Measurements from ENCODE around the gene FRMD5.
"Not testable (repeated sequence)": the region's sequence is repeated elsewhere in the genome, so short reads cannot be mapped to it uniquely, and the experiment has no call there.

FRMD5 gene

DNA sequence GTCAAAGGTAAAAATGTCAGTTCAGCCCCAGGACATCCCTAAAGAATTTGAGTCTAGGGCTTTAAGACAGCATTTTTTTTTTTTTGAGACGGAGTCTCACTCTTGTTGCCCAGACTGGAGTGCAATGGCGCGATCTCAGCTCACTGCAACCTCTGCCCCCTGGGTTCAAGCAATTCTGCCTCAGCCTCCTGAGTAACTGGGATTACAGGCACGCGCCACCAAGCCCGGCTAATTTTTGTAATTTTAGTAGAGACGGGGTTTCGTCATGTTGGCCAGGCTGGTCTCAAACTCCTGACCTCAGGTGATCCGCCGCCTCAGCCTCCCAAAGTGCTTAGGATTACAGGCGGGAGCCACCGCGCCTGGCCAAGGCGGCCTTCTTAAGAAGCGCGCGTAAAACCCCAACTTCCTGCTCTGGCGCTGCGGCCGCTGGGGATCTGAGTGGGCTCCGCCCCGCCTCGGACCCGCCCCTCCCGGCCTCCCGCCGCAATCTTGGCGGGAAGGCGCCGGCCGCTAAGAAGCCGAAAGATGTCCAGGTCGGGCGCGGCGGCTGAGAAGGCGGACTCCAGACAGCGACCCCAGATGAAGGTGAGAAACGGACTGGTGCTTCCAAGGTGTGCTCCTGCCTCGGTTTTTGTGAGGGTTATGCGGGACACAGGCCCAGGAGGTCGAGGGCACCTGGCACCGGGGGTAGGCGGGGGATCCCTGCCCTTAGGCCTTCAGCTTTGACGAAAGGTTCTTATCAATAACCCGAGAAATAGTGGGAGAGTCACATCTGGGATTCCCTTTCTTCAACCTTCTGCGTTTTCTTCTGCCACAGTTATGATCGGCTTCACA, 368.3 kb downstream of the FRMD5 start, which contains the start of gene WDR76:
WDR76 (plus strand) TSS at position 495 of the 834 bp plus-strand sequence; CDS start at position 526, 31 bp downstream.
- peak; percentile 80 for DNase-seq

DNA sequence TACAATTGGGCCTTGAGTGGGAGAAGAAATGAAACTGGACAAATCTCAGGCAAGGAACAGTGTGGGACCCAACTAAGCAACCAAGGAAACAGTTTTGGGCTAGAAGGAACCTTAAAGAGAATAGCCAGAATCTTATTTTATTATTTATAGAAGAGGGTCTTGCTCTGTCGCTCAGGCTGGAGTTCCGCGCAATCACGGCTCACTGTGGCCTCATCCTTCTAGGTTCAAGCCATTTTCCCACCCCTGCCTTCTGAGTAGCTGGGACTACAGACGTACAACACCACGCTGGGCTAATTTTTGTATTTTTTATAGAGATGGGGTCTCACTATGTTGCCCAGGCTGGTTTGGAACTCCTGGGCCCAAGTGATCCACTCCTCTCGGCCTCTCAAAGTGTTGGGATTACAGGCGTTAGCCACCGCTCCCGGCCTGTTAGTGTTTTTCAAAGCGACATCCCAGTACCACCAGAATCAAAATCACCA, 369.0 kb downstream of the FRMD5 start:
- DNase-seq = no peak

DNA sequence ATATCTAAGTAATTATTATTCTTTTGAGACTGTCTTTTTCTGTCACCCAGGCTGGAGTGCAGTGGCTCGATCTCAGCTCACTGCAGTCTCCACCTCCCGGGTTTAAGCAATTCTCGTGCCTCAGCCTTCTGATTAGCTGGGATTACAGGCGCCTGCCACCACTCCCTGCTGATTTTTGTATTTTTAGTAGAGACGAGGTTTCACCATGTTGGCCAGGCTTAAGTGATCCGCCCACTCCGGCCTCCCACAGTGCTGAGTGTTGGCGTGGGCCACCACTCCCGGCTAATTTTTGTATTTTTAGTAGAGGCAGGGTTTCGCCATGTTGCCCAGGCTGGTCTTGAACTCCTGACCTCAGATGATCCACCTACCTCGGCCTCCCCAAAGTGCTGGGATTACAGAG, 369.8 kb downstream of the FRMD5 start:
- not testable (repeated sequence) for DNase-seq

DNA sequence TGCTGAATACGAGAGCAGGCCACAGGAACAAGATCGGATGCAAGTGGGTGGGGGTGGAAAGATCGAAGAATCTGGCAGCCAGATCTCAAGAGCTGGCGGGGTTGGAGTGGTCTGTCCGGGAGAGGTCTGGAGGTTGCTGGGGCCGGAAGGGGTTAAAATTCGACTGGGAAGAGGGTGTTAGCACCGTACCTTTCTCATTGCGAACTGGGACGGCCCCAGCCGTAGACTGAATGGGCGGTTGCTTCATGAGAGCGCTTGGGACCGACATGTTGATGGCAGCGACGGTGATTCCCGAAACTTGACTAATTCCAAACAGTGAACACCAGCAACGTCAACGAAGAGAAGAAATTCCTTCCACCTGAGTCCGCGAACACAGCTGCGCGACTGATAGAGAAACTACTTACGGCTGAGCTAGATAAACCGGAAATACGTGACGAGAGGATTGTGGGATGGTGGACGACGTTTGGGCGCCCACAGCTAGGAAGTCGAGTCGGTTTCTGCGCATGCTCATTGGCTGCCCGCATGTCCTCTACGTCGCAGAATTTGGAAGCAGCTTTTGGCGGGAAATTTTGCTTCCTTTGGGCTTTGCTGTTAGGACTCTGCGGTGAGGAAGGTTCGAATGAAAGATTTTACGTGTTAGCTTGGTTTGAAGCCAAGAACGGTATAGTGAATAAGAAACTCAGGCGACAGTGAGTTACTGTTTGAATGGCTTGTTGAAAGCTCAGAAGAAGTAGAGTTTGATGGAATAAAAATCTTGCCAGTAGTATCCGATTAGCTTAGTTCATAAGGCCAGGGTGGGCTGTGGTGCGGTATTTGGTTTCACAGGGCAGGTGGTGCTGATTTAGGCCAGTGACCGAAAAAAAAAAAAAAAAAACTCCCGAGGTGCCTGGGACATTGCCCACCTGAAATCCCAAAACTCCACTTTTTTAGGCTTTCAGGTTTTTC, 370.5 kb downstream of the FRMD5 start, which contains the start of gene MFAP1:
MFAP1 (minus strand) TSS at position 389 of the 945 bp plus-strand sequence; CDS start at position 268, 121 bp downstream.
- DNase-seq = peak; percentile 95

DNA sequence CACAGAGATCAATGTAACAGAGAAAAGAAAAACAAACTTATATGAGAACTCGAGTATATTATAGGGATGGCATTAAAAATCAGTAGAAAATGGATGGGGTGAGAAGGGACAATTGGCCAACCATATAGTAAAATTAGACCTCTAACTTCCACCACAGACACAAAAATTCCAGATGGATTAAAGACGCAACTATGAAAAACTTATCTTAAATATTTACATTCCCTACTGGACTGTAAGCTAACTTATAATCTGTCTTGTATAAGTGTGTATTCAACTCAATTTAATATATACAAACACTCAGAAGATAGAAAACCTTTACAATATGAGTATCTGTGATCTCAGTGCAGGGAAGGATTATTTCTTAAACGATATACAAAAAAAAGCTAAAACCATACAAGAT, 373.6 kb downstream of the FRMD5 start:
- DNase-seq = no peak

Data from stimulated activated CD4-positive, alpha-beta T cell treated with anti-CD3 and anti-CD28 coated beads, Interleukin-4, amount 100 ng/mL, for 24 hours (primary cell).